Measurements from ENCODE around the gene POLR1H. TPM values are rescaled to one million over a fixed set of nuclear protein-coding genes. Genes with fewer than 3 reads are reported as not detected.

POLR1H gene
- total and polyA plus RNA-seq, 2 experiments from 2014 or later = 28.1 to 93.6 TPM

GRCh38 chr6:30073489-30074235 lies 12.6 kb downstream of the POLR1H start:
- H4K20me1 ChIP-seq (replicated peaks; ENCODE audit: insufficient read depth) = peaks cover 6% of the 10 kb centered on the region; the same call in 1 of the 2 replicates
- Mint-ChIP-seq H3K36me3 (ENCODE audit: low read depth) (peaks cover 4% of the 10 kb centered on the region; the same call in 1 of the 3 replicates), H3K4me3 (peak overlapping the region; percentile 87), H3K4me1 (peaks cover 30% of the 10 kb centered on the region), H3K9me3 (peaks cover 2% of the 10 kb centered on the region; the same call in 1 of the 3 replicates), H3K27me3 (ENCODE audit: insufficient read depth, low read depth, poor library complexity) (peaks cover 70% of the 10 kb centered on the region), H3K27ac (no peak overlapping the region)
- no peaks in the 10 kb centered on the region for H3K79me2 ChIP-seq (replicated peaks; ENCODE audit: insufficient read depth)
- peaks cover 2% of the 10 kb centered on the region; the same call in 1 of the 2 replicates for H3K9me2 ChIP-seq (ENCODE audit: insufficient read depth)
- H3K27ac ChIP-seq (ENCODE audit: low read depth) = no peak overlapping the region
- H3K36me3 ChIP-seq (ENCODE audit: insufficient read depth) = no peaks in the 10 kb centered on the region
- 0 out of 2 replicates have a peak, but pooled peaks cover 5% of the 10 kb centered on the region for H3F3A ChIP-seq (replicated peaks; ENCODE audit: low read depth)
- ATAC-seq (no peak), DNase-seq (ENCODE audit: low spot score) (no peak)
- H2AFZ ChIP-seq = peak overlapping the region; percentile 100
- H3K4me2 ChIP-seq = peak overlapping the region; percentile 99
- H3K27me3 ChIP-seq (ENCODE audit: insufficient read depth) = peaks cover 93% of the 10 kb centered on the region
- H3K4me1 ChIP-seq (ENCODE audit: insufficient read depth) = peaks cover 23% of the 10 kb centered on the region
- TF ChIP-seq NANOG (IDR thresholded peaks at IDR 0.05; ENCODE audit: borderline replicate concordance) = no peak
- TF ChIP-seq, protein P1, sequence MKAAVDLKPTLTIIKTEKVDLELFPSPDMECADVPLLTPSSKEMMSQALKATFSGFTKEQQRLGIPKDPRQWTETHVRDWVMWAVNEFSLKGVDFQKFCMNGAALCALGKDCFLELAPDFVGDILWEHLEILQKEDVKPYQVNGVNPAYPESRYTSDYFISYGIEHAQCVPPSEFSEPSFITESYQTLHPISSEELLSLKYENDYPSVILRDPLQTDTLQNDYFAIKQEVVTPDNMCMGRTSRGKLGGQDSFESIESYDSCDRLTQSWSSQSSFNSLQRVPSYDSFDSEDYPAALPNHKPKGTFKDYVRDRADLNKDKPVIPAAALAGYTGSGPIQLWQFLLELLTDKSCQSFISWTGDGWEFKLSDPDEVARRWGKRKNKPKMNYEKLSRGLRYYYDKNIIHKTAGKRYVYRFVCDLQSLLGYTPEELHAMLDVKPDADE (IDR thresholded peaks at IDR 0.05) = no peak
- TF ChIP-seq CTCF (conservative IDR thresholded peaks at IDR 0.05; ENCODE audit: low read depth in 2 of 2) = 0 out of 4 replicates have a peak, but pooled peaks of 1 of the 2 experiments have one; percentile 4
- peak overlapping the region; percentile 79 for H3K4me3 ChIP-seq

DNA sequence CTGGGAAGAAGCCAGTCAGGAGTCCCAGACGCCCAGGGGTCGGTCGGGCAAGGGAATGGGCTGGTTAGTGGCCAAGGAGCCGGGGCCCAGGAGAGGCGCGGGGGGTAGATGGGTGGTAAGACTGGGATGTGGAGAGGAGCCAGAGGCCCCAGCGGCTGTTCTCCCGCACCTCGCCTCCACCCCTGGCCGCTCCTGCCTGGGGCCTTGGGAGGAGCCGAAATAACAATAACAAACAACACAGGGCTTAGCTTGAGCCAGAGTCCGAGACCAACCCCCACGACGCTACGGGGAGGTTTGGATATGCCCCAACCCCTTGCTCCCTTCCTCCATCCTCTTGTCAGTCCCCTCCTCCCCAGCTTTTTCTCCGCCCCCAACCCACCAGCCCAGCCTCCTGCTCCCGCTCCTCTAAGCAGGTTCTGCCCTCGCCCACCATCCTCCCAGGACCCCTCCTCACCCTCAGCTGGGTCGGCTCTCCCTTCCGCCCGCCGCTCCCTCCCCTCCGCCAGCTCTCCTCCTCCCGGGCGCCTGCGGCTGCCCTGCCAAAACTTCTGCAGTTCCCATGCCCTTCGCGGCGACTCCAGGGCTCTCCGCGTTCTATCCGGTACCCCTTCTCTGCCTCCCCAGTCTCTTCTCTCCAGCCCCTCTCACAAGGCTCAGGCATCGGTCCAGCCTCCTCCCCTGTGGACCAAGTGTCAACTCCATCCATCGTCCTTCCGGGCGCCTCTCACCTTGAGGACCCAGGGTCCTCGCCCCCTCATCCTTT lies 13.4 kb downstream of the POLR1H start:
- Histone ChIP-seq H3K4me1 (ENCODE audit: insufficient read depth) (peaks cover 23% of the 10 kb centered on the region), H2AFZ (peak overlapping the region; percentile 100), H3K36me3 (ENCODE audit: insufficient read depth) (no peaks in the 10 kb centered on the region), H3K27ac (ENCODE audit: low read depth) (no peak overlapping the region), H3K4me3 (peak overlapping the region; percentile 79), H3K9me2 (ENCODE audit: insufficient read depth) (peaks cover 2% of the 10 kb centered on the region; the same call in 1 of the 2 replicates), H3K4me2 (peak overlapping the region; percentile 99), H3F3A (replicated peaks; ENCODE audit: low read depth) (0 out of 2 replicates have a peak, but pooled peaks cover 5% of the 10 kb centered on the region), H3K79me2 (replicated peaks; ENCODE audit: insufficient read depth) (no peaks in the 10 kb centered on the region), H4K20me1 (replicated peaks; ENCODE audit: insufficient read depth) (peaks cover 6% of the 10 kb centered on the region; the same call in 1 of the 2 replicates), H3K27me3 (ENCODE audit: insufficient read depth) (peaks cover 100% of the 10 kb centered on the region)
- peak; percentile 12 for TF ChIP-seq EZH2phosphoT487 (IDR thresholded peaks at IDR 0.05; ENCODE audit: unreplicated experiment)
- no peak for TF ChIP-seq ZNF331 (CRISPR knock-in tag; IDR thresholded peaks at IDR 0.05; ENCODE audit: low read depth)
- Mint-ChIP-seq H3K27me3 (ENCODE audit: insufficient read depth, low read depth, poor library complexity) (peaks cover 69% of the 10 kb centered on the region), H3K9me3 (peaks cover 2% of the 10 kb centered on the region; the same call in 1 of the 3 replicates), H3K4me3 (peak overlapping the region; percentile 87), H3K27ac (no peak overlapping the region), H3K36me3 (ENCODE audit: low read depth) (peaks cover 4% of the 10 kb centered on the region; the same call in 1 of the 3 replicates), H3K4me1 (peaks cover 30% of the 10 kb centered on the region)
- peak; percentile 49 for ATAC-seq
- DNase-seq (ENCODE audit: low spot score) = peak; percentile 78

Measured in GM23338 (cell line).